HG03175 (cell line): Measurements from ENCODE around the gene FOLH1.
"Not testable (repeated sequence)": the region's sequence is repeated elsewhere in the genome, so short reads cannot be mapped to it uniquely, and the experiment has no call there.

Source experiments
- ATAC-seq: cut with Tn5 transposase; IDR thresholded peaks from one replicate; pipeline ENCODE4 v1.9.1; 2021; ENCODE audit warnings: mild to moderate bottlenecking, moderate library complexity; ENCODE audit not compliant: unreplicated experiment

The FOLH1 gene

GRCh38 chr11:49208006-49208721 lies at the start of gene FOLH1:
Gene FOLH1, minus strand, starts transcription at chr11:49208602. Its CDS starts 193 bp downstream, at chr11:49208409.
- no peak for ATAC-seq

DNA sequence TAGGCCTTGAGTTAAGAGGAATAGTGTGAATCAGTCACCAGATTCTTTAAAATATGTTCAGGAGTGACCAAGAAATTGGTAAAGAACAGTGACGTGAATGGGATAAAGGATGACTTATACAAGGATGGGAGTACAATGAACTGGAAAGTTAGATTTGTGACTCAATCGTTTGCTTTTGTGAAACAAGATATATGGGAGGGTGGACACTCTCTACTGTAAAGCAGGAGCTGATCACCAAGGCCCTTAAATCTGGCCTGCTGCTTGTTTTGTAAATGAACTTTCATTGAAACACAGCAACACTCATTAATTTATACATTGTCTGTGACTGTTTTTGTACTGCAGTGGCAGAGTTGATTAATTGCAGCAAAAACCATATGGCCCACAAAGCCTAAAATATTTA lies 46.7 kb upstream of the FOLH1 start:
- ATAC-seq, result not testable (repeated sequence)

DNA sequence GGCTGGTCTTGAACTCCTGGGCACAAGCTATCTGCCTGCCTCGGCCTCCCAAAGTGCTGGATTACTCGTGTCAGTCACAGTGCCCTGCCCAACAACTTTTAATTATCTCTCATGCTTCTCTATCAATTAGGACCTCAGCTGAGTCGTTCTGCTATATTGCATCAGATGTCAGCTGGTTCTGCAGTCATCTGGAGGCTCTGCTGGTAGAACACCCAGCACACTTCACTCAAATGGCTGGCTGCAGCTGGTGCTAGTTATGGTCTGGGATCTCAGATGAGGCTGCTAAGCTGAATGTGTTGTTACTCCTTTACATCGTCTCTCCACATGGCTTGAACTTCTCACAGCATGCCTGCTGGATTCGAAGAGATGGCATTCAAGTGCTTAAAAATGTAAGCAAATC lies 42.8 kb upstream of the FOLH1 start:
- ATAC-seq, result not testable (repeated sequence)

GRCh38 chr11:49250398-49251115 lies 42.2 kb upstream of the FOLH1 start:
- ATAC-seq, result not testable (repeated sequence)

GRCh38 chr11:49249363-49249762 lies 41.0 kb upstream of the FOLH1 start:
- ATAC-seq, result not testable (repeated sequence)

DNA sequence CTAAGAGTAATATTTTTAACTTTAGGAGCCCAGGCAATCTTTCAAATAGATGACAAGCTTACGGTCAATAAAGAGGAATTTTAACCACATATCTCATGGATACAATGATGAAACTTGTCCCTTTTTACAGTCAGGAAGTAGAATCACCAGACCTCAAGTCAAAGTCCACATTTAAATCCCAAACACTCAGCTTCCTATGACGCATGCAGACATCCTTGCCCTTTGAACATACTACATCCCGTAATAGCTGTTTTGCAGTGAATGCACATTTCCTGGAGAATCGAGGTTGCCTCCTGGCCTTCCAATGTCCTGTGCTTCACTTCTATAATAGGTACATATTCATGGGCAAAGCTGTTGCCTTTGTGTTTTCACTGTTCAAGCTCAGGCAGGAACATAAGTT lies 25.3 kb upstream of the FOLH1 start:
- ATAC-seq, result not testable (repeated sequence)

DNA sequence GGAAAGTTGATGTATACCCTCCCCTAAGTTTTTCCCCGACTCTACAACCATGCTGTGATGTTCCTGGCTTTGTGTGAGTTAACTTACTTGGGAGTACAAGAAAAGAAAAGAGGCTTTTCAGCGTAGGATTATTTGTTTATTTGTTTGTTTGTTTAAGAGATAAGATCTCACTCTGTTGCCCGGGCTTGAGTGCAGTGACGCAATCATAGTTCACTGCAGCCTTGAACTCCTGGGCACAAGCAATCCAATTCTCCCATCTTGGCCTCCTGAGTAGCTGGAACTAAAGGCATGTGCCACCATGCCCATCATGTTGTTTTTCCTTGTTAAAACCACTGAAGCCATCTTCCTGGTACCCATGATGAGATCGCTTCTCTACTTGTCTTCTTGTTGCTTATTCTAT lies 24.6 kb upstream of the FOLH1 start:
- ATAC-seq, result not testable (repeated sequence)

DNA sequence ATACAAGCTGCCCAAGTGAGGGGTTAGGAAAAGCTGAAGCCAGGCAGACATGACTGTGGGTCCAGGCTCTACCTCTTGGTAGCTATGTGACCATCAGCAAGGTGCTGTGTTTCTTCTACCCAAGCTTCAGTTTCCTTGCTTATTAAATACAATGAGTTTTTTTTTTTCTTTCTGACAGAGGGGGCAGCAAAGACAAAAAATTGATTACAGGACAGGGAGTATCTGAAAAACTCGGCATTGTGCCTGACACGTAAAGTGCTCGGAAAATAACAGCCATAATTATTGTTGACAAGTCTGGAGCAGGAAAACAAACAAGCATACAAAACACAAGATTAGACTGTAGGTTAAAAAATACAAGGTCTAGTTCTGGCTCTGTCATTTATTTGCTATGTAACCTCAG lies 23.3 kb upstream of the FOLH1 start:
- ATAC-seq, result not testable (repeated sequence)

DNA sequence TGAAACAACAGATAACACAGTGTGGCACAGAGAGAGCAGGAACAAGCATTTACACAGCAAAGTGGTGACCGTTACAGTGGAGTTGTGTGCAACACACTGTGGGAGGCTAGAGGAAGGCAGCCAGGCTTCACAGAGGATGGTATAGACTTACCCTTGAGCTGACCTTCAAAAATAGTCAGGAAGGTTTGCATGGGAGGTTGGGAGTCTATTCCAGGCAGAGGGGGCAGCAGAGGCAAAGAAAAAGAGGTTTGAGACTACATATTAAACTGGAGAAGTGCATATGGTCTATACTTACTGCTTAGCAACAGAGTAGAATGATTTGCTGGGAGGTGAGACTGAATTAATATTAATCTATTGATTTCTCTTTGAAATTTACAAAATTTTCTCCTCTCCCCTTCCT lies 22.1 kb upstream of the FOLH1 start:
- ATAC-seq, result not testable (repeated sequence)

DNA sequence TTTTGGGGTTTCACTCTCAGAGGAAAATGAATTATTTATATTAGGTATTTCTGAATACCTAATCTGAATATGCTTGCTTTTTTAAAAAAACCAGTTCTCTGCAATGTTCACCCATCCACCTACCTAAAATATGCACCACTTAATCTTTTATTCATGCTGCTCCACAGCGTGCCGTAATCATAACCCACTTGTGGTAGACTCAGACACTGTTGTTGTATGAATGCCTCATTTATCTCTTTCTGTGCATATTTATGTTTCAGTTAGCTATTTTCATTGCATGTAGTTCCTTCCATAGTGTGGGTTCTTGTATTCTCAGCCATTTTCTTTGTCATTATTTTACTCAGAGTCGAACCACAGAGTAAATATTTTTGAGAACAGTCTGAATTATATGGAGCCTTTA lies 21.6 kb upstream of the FOLH1 start:
- not testable (repeated sequence) for ATAC-seq

DNA sequence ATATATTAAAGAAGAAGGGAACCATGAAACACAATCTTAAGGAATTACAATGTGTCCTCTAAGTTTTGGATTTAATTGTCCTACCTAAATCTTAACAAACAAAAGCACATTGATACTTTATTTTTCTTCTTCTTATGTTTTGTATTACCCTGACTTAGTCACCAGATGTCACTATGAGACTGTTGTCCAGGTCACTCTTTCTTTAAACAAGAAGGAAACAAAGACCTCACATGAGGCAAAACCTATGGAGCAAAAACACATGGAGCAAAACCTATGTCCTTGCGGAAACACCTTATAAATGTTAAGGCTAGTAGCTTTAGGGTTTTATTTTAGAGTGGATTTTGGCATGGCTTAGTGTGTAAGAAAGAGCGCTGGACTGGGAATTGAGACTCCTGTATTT lies 20.7 kb upstream of the FOLH1 start:
- ATAC-seq, result not testable (repeated sequence)

- not testable (repeated sequence) for ATAC-seq
These were observed 16.9 kb upstream of the FOLH1 start for GRCh38 chr11:49225255-49225785.

DNA sequence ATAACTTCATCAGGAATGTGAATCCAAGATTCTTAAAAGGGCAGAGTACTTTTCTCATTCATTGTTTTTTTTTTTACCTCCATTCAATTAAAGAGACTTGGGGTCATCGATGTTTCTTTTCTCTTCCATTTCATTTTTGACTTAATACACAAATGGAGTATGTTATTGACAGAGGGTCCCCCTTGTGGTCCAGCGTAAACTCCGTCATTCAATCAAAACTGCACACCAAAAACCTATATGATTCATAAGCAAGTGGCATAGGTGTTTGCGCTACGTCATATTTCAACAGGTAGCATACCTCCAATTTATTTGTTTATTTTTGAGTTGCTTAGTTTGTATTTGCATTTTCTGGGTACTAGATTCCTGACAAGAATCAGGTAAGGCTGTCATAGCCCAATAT lies 12.7 kb upstream of the FOLH1 start:
- ATAC-seq, result no peak

DNA sequence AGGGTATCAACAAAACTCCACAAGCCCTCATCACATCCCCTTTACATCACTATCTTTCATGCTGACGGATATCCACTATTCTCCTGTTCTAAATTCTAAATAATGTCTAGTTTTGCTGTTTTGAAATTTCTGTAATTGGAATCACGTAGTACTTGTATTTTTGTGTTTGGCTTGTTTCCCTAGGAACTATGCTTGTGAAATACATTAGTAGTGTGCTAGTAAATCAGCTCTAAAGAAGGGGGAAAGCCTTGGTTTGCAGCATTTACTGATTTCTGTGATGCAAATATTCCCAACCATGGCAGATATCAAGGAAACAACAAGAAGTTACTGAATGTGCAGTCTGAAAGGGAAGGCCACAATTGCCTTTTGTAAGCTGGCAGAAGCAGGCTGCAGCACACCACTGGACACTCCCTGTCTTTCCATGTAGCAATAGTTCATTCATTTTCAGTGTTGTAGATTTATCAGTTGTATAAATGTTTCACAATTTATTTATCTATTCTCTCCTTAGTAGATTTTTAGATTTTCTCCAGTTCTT lies 4.7 kb upstream of the FOLH1 start:
- no peak for ATAC-seq

- not testable (repeated sequence) for ATAC-seq
These were observed 1.4 kb downstream of the FOLH1 start for GRCh38 chr11:49206999-49207398.

DNA sequence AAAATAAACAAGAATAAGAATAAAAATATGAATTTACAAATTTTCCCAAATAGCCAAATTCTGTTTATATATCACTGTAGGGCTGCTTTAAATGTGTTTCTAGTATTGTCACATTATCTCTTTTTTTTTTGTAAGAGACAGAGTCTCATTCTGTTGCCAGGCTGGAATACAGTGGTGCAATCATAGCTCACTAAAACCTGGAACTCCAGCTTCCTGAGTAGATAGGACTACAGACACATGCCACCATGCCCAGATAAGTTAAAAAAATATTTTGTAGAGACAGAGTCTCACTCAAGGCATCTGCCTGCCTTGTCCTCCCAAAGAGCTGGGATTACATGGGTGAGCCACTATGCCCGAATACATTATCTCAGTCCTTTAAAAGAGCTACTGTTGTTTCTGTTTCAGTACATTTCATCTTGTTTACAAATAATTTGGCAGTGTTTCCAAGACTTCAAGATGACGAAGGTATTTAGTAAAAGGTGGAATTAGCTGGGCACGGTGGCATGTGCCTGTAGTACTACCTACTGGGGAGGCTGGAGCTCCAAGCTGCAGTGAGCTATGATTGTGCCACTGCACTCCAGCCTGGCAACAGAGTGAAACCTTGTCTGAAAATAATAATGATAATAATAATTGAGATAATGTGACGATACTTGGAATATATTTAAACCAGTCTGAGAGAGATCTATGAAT lies 6.0 kb downstream of the FOLH1 start:
- no peak for ATAC-seq

DNA sequence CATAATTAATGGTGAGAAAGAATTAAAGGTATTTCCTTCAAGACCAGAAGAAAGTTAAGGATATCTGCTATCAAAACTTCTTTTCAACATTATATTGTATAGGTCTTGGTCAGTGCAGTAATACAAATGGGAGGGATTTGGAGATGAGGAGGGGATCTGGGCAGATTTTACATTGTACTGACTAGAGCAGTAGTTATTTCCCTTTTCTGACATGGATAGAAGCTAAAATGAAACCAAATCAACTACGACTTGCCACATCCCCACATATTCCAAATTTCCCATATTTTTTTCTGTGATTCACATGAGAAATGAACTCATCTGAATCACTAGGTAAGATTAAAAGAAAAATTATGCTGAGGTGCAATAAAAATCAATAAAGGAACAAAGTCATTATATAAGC lies 11.6 kb downstream of the FOLH1 start:
- ATAC-seq, result not testable (repeated sequence)

GRCh38 chr11:49196002-49196401 lies 12.4 kb downstream of the FOLH1 start:
- ATAC-seq, result not testable (repeated sequence)

DNA sequence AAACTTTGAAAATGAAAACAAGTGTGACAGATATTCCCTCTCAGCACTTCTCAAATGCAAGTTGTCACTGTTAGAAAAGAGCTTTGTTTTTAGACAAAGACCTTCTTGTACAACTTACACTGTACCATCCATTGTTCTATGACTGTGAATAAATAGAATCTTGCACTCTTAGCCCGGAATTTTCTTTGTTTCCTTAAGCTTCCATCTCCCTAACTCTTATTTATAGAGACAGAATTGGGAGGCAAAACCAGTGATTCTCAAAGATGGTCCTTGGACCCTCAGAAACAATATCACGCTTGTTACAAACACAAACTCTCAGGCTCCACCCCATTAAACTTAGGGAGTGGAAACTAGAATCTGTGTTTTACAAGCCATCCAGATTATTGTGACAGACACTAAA lies 18.1 kb downstream of the FOLH1 start:
- ATAC-seq, result not testable (repeated sequence)

DNA sequence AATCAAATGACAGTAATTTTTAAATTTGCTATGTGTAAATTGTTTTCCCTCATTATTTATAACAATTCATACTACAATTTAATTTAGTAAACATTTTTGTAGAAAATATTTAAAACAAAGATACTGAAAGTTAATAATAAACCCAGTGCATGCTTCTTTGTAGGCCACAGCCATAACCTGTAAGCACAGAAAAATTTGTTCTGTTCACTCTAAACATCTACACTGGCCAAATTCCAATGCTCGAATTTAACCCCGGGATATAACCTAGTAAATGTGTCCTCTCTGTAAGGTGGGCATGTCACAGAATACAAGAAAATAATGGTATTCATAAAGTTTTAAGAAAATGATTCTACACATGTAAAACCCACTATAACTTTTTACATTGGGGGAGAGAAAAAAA lies 22.2 kb downstream of the FOLH1 start:
- ATAC-seq, result not testable (repeated sequence)

DNA sequence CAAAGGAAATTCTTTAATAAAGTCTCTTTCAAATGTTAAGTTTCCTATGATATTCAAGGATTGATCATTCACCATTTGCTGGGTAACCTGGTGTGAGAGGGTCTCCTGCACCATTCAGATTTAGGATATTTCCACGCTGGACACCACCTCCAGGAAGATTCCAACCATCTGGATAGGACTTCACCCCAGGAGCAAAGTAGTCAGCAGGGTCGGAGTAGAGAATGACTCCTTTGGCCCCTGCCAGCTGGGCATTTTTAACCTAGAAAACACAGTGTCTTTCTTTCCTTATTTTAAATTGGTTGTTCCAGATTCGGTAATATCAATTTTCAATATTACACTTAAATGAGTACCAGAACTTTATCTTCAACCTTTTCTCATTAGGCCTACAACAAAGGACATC lies 22.8 kb downstream of the FOLH1 start:
- not testable (repeated sequence) for ATAC-seq
